OCI-M2 (cell line): ENCODE data around the gene OPCML.

Experiments used
- DNase-seq: peaks from one replicate; lab custom pipeline; 2025; ENCODE audit not compliant: unreplicated experiment; lab: John Stamatoyannopoulos, UW

The OPCML gene

GRCh38 chr11:132595711-132596134 is 936.6 kb downstream of the OPCML start:
- no peak for DNase-seq

GRCh38 chr11:132595246-132595645 is 937.1 kb downstream of the OPCML start:
- DNase-seq = no peak

GRCh38 chr11:132590986-132591385 is 941.3 kb downstream of the OPCML start:
- DNase-seq = no peak

- no peak for DNase-seq
Measured at GRCh38 chr11:132590554-132590953, 941.7 kb downstream of the OPCML start.

GRCh38 chr11:132589791-132590190 is 942.5 kb downstream of the OPCML start:
- no peak for DNase-seq

GRCh38 chr11:132588366-132588765 is 943.9 kb downstream of the OPCML start:
- no peak for DNase-seq

GRCh38 chr11:132587716-132588115 is 944.6 kb downstream of the OPCML start:
- no peak for DNase-seq

GRCh38 chr11:132586801-132587200 is 945.5 kb downstream of the OPCML start:
- DNase-seq = no peak

GRCh38 chr11:132579634-132580327 is 952.5 kb downstream of the OPCML start:
- no peak for DNase-seq

GRCh38 chr11:132579136-132579535 is 953.2 kb downstream of the OPCML start:
- DNase-seq = no peak

- no peak for DNase-seq
Measured at GRCh38 chr11:132578580-132578979, 953.7 kb downstream of the OPCML start.

GRCh38 chr11:132576706-132577105 is 955.6 kb downstream of the OPCML start:
- DNase-seq = no peak

GRCh38 chr11:132564091-132564885 is 968.0 kb downstream of the OPCML start:
- DNase-seq = no peak

- DNase-seq = no peak
Measured at GRCh38 chr11:132563050-132563449, 969.3 kb downstream of the OPCML start.

- no peak for DNase-seq
Measured at GRCh38 chr11:132561937-132562336, 970.4 kb downstream of the OPCML start.

- no peak for DNase-seq
Measured at GRCh38 chr11:132559331-132560036, 972.8 kb downstream of the OPCML start.

GRCh38 chr11:132556316-132556715 is 976.0 kb downstream of the OPCML start:
- no peak for DNase-seq

GRCh38 chr11:132555617-132556016 is 976.7 kb downstream of the OPCML start:
- no peak for DNase-seq

- DNase-seq = no peak
Measured at GRCh38 chr11:132551016-132551415, 981.3 kb downstream of the OPCML start.

GRCh38 chr11:132549561-132549960 is 982.7 kb downstream of the OPCML start:
- no peak for DNase-seq

- DNase-seq = no peak
Measured at GRCh38 chr11:132549001-132549400, 983.3 kb downstream of the OPCML start.

GRCh38 chr11:132544007-132544406 is 988.3 kb downstream of the OPCML start:
- no peak for DNase-seq
